Memory B cell (primary cell): ENCODE results near the gene PAPSS1.

ENCODE experiments used
- ATAC-seq: fragments of 150-1000 bp; cut with Tn5 transposase; 2 replicates; pipeline ENCODE4 v1.10.0; 2021; ENCODE audit warnings: low read depth, mild to moderate bottlenecking, moderate library complexity
- DNase-seq, 2 donors: peaks; one replicate each; pipeline ENCODE4 v3.0.0; 2022; ENCODE audit warnings: low spot score in 2 of 2
- H3K27ac Mint-ChIP-seq: one replicate; pipeline ENCODE4 v1.8.0; 2022; ENCODE audit warnings: mild to moderate bottlenecking, moderate library complexity, mixed read lengths
- H3K27me3 Mint-ChIP-seq: one replicate; pipeline ENCODE4 v1.8.0; 2022; ENCODE audit warnings: mixed read lengths
- H3K36me3 Mint-ChIP-seq: one replicate; pipeline ENCODE4 v1.8.0; 2022; ENCODE audit warnings: mild to moderate bottlenecking, mixed read lengths
- H3K4me1 Mint-ChIP-seq: one replicate; pipeline ENCODE4 v1.8.0; 2022; ENCODE audit warnings: mixed read lengths
- H3K4me3 Mint-ChIP-seq: one replicate; pipeline ENCODE4 v1.8.0; 2022; ENCODE audit warnings: mild to moderate bottlenecking, moderate library complexity, mixed read lengths
- H3K9me3 Mint-ChIP-seq: one replicate; pipeline ENCODE4 v1.8.0; 2022; ENCODE audit warnings: mixed read lengths

Gene PAPSS1

DNA sequence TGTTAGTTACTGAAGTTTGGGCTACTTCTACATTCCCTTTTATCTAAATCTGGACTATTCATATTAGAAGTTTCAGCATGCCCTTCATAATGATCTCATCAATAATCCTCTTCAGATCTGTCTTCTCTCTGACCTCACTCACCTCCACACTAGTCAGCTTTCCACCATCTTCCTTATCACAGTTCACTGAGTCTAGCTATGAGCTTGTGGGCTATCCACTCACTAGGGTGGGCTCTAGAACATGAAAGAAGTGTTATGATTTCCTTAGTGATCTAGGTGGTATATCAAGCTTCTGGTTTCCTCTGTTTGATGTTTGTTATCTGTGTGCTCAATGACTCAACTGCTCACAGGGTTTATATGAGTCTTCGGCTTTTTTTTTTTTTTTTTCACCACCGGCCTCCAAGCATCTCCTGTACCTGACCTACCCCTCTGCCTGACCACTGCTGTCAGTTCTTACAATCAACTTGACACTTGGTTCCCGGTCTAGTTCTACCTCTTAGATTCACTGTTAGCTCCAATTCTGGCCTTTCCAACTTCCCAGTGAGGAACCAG, 103.1 kb downstream of the PAPSS1 start:
- Mint-ChIP-seq H3K27me3 (no peaks in the 10 kb centered on the region), H3K4me3 (no peak overlapping the region), H3K36me3 (peaks cover 48% of the 10 kb centered on the region), H3K27ac (no peak overlapping the region), H3K4me1 (no peaks in the 10 kb centered on the region), H3K9me3 (peaks cover 6% of the 10 kb centered on the region)
- ATAC-seq (no peak), DNase-seq (no peak)

- peaks cover 6% of the 10 kb centered on the region for H3K9me3 Mint-ChIP-seq
- no peak overlapping the region for H3K27ac Mint-ChIP-seq
- H3K4me3 Mint-ChIP-seq = no peak overlapping the region
- H3K4me1 Mint-ChIP-seq = no peaks in the 10 kb centered on the region
- H3K36me3 Mint-ChIP-seq = peaks cover 53% of the 10 kb centered on the region
- DNase-seq = no peak
- ATAC-seq = no peak
- H3K27me3 Mint-ChIP-seq = no peaks in the 10 kb centered on the region
These were observed 104.2 kb downstream of the PAPSS1 start for GRCh38 chr4:107615809-107616208.

GRCh38 chr4:107603430-107603829, 116.6 kb downstream of the PAPSS1 start:
- no peaks in the 10 kb centered on the region for H3K9me3 Mint-ChIP-seq
- H3K4me3 Mint-ChIP-seq = no peak overlapping the region
- DNase-seq (no peak), ATAC-seq (no peak)
- H3K27ac Mint-ChIP-seq = no peak overlapping the region
- no peaks in the 10 kb centered on the region for H3K4me1 Mint-ChIP-seq
- H3K36me3 Mint-ChIP-seq = no peaks in the 10 kb centered on the region
- H3K27me3 Mint-ChIP-seq = peaks cover 1% of the 10 kb centered on the region

DNA sequence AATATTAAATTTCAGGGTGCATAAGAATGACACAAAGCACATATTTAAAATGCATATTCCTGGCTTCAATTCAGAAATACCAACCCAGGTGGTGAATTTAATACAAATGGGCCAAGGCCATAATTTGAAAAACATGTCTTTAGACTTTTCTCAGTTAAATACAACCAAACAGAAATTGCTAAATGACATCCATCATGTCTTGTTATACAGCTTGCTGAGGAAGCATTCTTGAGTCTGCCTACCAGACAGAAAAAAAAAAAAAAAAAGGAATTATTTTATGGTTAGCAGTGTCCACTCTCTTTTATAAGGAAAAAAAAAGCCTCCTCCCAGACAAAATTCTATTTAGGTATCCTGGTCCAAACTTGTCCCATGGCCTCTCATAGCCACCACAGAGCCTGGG, 119.1 kb downstream of the PAPSS1 start:
- Mint-ChIP-seq H3K27me3 (peaks cover 1% of the 10 kb centered on the region), H3K36me3 (no peaks in the 10 kb centered on the region), H3K27ac (no peak overlapping the region), H3K9me3 (no peaks in the 10 kb centered on the region), H3K4me3 (no peak overlapping the region), H3K4me1 (no peaks in the 10 kb centered on the region)
- DNase-seq (no peak), ATAC-seq (no peak)

- DNase-seq = no peak
- no peaks in the 10 kb centered on the region for H3K9me3 Mint-ChIP-seq
These were observed 119.6 kb downstream of the PAPSS1 start for GRCh38 chr4:107600436-107600835.

GRCh38 chr4:107599841-107600240, 120.2 kb downstream of the PAPSS1 start:
- no peaks in the 10 kb centered on the region for H3K36me3 Mint-ChIP-seq

More at GRCh38 chr4:107600436-107600835, 119.6 kb downstream of the PAPSS1 start:
- H3K4me3 Mint-ChIP-seq = no peak overlapping the region
- no peak for ATAC-seq
- peaks cover 1% of the 10 kb centered on the region for H3K27me3 Mint-ChIP-seq
- no peaks in the 10 kb centered on the region for H3K4me1 Mint-ChIP-seq
- H3K36me3 Mint-ChIP-seq = no peaks in the 10 kb centered on the region
- H3K27ac Mint-ChIP-seq = no peak overlapping the region

DNA sequence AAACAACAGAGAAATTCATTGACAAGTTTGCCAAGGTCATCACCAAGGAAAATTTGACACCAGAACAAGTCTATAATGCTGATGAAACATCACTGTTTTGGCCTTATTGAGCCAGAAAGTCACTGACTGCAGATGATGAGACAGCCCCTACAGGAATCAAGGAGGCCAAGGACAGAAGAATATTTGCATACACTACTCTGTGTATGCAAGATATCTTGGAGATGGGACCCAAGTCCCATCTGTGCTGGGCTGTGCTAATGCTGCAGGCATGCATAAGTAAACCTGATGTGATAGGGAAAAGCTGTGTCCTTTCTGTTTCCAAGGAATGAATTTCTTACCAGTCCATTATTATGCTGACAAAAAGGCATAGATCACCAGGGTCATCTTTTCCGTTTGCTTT, 126.8 kb downstream of the PAPSS1 start:
- H3K9me3 Mint-ChIP-seq = peaks cover 9% of the 10 kb centered on the region
- no peaks in the 10 kb centered on the region for H3K4me1 Mint-ChIP-seq
- no peaks in the 10 kb centered on the region for H3K36me3 Mint-ChIP-seq
- ATAC-seq (no peak), DNase-seq (no peak)
- no peak overlapping the region for H3K27ac Mint-ChIP-seq
- H3K27me3 Mint-ChIP-seq = no peaks in the 10 kb centered on the region
- H3K4me3 Mint-ChIP-seq = no peak overlapping the region

More at GRCh38 chr4:107599841-107600240, 120.2 kb downstream of the PAPSS1 start:
- no peak for DNase-seq
- Mint-ChIP-seq H3K4me1 (no peaks in the 10 kb centered on the region), H3K9me3 (no peaks in the 10 kb centered on the region), H3K27ac (no peak overlapping the region), H3K4me3 (no peak overlapping the region), H3K27me3 (peaks cover 1% of the 10 kb centered on the region)
- ATAC-seq = no peak

DNA sequence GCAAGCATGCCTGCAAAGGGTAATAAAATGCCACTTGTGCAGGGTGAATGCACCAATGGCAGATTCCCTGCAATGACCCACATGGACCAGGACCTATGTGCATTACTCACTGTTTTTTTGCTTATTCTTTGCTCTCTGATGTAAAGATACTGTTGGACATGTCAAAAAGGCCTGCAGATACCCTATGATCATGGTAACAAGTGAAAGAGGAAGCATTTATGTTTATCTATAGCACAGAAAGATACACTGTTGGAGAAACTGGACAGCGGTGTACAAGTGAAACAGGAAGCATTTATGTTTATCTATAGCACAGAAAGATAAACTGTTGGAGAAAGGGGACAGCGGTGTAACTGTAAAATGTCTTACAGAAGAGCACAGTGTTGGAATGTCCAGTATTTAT, 127.5 kb downstream of the PAPSS1 start:
- H3K4me3 Mint-ChIP-seq = no peak overlapping the region
- H3K9me3 Mint-ChIP-seq = peaks cover 9% of the 10 kb centered on the region
- DNase-seq = no peak
- ATAC-seq = no peak
- no peaks in the 10 kb centered on the region for H3K4me1 Mint-ChIP-seq
- H3K27me3 Mint-ChIP-seq = no peaks in the 10 kb centered on the region
- no peak overlapping the region for H3K27ac Mint-ChIP-seq
- H3K36me3 Mint-ChIP-seq = no peaks in the 10 kb centered on the region

DNA sequence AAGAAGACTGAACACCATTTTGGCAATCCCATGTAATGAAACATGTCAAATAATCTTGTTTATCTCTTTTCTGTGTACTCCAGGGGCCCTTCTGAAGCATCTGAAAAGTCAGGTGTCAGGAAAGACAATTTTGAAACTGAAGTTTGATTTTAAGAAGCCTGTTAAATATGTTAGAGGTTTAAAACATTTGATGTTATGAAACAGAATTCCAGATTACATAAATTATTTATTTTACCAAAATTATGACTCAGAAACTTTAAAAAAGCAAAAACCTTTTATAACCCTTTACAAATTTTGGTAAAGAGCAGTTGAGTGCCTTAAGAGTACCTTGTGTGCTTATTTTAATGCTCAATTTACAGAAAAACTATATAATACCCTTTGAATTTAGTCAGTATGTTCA, 130.8 kb downstream of the PAPSS1 start:
- H3K9me3 Mint-ChIP-seq = peaks cover 11% of the 10 kb centered on the region

DNA sequence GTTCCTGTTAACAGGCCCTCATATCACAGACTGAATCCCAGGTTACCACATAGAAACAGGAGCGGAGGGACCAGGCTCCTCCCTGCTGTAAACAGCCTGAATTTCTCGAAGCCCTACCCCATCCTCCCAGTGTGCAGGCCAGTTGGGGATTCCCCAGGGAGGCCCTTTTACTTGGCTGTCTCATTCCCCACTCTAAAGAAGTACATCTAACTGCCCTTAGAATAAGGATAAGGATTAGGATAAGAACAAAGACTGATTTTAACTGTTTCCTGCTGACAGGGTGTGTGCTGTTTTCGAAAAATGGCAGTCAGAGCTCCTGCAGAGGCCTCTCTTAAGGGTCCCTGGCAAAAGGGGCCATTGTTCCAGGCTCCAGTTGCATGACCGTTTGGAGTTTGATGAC, 133.7 kb downstream of the PAPSS1 start:
- ATAC-seq (no peak), DNase-seq (no peak)
- no peak overlapping the region for H3K4me3 Mint-ChIP-seq
- H3K36me3 Mint-ChIP-seq = no peaks in the 10 kb centered on the region
- no peaks in the 10 kb centered on the region for H3K4me1 Mint-ChIP-seq
- H3K27ac Mint-ChIP-seq = no peak overlapping the region
- no peaks in the 10 kb centered on the region for H3K27me3 Mint-ChIP-seq
- peaks cover 13% of the 10 kb centered on the region for H3K9me3 Mint-ChIP-seq

More for the DNA sequence above, 130.8 kb downstream of the PAPSS1 start:
- Mint-ChIP-seq H3K27me3 (no peaks in the 10 kb centered on the region), H3K4me1 (no peaks in the 10 kb centered on the region), H3K36me3 (no peaks in the 10 kb centered on the region), H3K4me3 (no peak overlapping the region), H3K27ac (no peak overlapping the region)
- no peak for DNase-seq
- no peak for ATAC-seq

- DNase-seq (no peak), ATAC-seq (no peak)
- Mint-ChIP-seq H3K9me3 (peaks cover 11% of the 10 kb centered on the region), H3K27ac (no peak overlapping the region), H3K36me3 (peaks cover 2% of the 10 kb centered on the region), H3K4me3 (no peak overlapping the region), H3K27me3 (peaks cover 9% of the 10 kb centered on the region), H3K4me1 (no peaks in the 10 kb centered on the region)
These were observed 140.9 kb downstream of the PAPSS1 start for GRCh38 chr4:107579099-107579498.

DNA sequence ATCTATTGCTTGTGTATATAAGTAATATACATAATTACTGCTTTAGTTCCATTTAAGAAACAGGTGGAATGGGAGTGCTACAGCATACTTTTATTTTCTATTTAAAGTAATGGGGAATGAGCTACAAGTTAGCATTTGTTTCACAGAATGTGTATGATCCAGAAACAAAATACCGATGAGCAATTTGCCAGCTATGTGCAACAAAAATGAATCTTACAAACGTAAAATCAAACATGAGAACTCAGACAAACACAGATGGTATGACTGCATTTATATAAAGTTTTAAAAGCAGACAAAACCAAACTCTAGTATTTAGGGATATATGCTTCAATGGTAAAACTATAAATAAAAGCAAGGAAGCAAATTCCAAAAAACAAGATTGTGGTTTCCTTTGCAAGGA, 141.7 kb downstream of the PAPSS1 start:
- Mint-ChIP-seq H3K4me3 (no peak overlapping the region), H3K36me3 (peaks cover 2% of the 10 kb centered on the region), H3K27ac (no peak overlapping the region), H3K9me3 (peaks cover 9% of the 10 kb centered on the region), H3K4me1 (no peaks in the 10 kb centered on the region), H3K27me3 (peaks cover 9% of the 10 kb centered on the region)
- DNase-seq (no peak), ATAC-seq (no peak)

DNA sequence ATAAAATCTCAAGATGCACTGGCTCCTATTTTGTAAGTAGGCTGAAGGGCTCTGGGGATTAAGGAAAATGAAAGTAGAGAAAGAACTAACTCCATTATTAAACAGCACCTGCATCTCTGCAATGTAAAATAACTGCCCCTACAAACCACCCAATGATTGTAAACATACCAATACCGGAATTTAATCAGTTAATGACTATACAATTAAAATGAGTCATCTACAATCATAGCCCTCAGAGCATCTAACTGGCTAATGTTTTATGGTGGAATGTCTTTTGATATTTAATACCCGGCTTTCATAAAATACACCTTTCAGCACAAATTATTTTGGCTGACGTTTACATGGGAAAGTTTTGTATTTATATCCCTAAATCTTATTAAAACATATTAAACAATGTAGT, 142.3 kb downstream of the PAPSS1 start:
- Mint-ChIP-seq H3K4me1 (no peaks in the 10 kb centered on the region), H3K27me3 (peaks cover 9% of the 10 kb centered on the region), H3K4me3 (no peak overlapping the region), H3K36me3 (peaks cover 2% of the 10 kb centered on the region), H3K27ac (no peak overlapping the region), H3K9me3 (peaks cover 8% of the 10 kb centered on the region)
- ATAC-seq (no peak), DNase-seq (no peak)

DNA sequence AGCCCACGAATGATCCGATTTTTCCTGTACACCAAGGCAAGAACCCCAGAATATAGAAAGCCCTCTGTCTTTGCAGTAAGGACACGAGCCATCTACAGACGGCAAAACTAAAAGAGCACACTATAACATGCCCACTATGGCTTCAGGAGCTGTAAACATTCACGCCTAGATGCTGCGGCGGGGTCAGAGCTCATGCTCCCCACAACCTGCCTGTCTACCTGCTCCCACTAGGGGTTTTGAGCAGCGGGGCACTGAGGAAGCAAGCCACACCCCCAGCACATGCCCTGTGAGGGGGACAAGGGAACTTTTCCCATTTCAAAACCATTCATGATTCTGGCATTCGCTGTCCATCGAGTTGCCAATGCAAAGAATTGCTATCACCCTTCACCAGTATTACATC, 144.8 kb downstream of the PAPSS1 start:
- peaks cover 2% of the 10 kb centered on the region for H3K36me3 Mint-ChIP-seq
- no peak for ATAC-seq

GRCh38 chr4:107572281-107572680, 147.8 kb downstream of the PAPSS1 start:
- DNase-seq = no peak

More for the DNA sequence above, 144.8 kb downstream of the PAPSS1 start:
- H3K4me3 Mint-ChIP-seq = no peak overlapping the region
- H3K4me1 Mint-ChIP-seq = no peaks in the 10 kb centered on the region
- peaks cover 4% of the 10 kb centered on the region for H3K27me3 Mint-ChIP-seq
- no peak overlapping the region for H3K27ac Mint-ChIP-seq
- H3K9me3 Mint-ChIP-seq = peaks cover 1% of the 10 kb centered on the region
- no peak for DNase-seq

More at GRCh38 chr4:107572281-107572680, 147.8 kb downstream of the PAPSS1 start:
- Mint-ChIP-seq H3K36me3 (no peaks in the 10 kb centered on the region), H3K4me3 (no peak overlapping the region), H3K27ac (no peak overlapping the region), H3K27me3 (peaks cover 4% of the 10 kb centered on the region), H3K9me3 (peaks cover 6% of the 10 kb centered on the region), H3K4me1 (no peaks in the 10 kb centered on the region)
- no peak for ATAC-seq
